ENCODE measurements around the gene CLIP2.

DNA sequence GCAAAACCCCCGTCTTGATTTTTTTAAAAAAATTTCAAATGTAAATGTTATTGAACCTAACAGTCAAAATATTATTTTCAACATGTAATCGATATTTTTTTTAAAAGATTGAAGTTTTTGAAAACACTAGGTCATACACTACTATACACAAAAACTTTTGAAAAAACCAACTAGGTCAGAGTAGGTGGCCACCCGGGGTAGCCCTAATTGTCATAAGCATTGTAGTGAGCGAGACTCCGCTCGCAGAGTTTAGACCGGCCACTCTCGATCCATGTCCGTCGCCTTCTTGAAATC, 35.4 kb upstream of the CLIP2 start:
- TF ChIP-seq BACH2 (CRISPR knock-in tag; IDR thresholded peaks at IDR 0.05; ENCODE audit: borderline replicate concordance) (no peak), TOX (CRISPR knock-in tag; IDR thresholded peaks at IDR 0.05; ENCODE audit: borderline replicate concordance) (no peak)
- TF ChIP-seq, protein P1, sequence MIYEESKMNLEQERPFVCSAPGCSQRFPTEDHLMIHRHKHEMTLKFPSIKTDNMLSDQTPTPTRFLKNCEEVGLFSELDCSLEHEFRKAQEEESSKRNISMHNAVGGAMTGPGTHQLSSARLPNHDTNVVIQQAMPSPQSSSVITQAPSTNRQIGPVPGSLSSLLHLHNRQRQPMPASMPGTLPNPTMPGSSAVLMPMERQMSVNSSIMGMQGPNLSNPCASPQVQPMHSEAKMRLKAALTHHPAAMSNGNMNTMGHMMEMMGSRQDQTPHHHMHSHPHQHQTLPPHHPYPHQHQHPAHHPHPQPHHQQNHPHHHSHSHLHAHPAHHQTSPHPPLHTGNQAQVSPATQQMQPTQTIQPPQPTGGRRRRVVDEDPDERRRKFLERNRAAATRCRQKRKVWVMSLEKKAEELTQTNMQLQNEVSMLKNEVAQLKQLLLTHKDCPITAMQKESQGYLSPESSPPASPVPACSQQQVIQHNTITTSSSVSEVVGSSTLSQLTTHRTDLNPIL (CRISPR knock-in tag; IDR thresholded peaks at IDR 0.05; ENCODE audit: low read depth) = no peak
- TF ChIP-seq, protein P2, sequence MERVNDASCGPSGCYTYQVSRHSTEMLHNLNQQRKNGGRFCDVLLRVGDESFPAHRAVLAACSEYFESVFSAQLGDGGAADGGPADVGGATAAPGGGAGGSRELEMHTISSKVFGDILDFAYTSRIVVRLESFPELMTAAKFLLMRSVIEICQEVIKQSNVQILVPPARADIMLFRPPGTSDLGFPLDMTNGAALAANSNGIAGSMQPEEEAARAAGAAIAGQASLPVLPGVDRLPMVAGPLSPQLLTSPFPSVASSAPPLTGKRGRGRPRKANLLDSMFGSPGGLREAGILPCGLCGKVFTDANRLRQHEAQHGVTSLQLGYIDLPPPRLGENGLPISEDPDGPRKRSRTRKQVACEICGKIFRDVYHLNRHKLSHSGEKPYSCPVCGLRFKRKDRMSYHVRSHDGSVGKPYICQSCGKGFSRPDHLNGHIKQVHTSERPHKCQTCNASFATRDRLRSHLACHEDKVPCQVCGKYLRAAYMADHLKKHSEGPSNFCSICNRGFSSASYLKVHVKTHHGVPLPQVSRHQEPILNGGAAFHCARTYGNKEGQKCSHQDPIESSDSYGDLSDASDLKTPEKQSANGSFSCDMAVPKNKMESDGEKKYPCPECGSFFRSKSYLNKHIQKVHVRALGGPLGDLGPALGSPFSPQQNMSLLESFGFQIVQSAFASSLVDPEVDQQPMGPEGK (CRISPR knock-in tag; IDR thresholded peaks at IDR 0.05; ENCODE audit: borderline replicate concordance) = no peak

Measured in SK-N-SH treated with all-trans-retinoic acid at 6 μM for 48 hours (cell line).